Non-pigmented ciliary epithelial cell (primary cell): Measurements from ENCODE around the gene IFNL2.
"Not testable (repeated sequence)": the region's sequence is repeated elsewhere in the genome, so short reads cannot be mapped to it uniquely, and the experiment has no call there.

Source experiments
- DNase-seq: peaks from one replicate; pipeline ENCODE4 v3.0.0-alpha.2; 2010; ENCODE audit warnings: low read depth

IFNL2 gene

DNA sequence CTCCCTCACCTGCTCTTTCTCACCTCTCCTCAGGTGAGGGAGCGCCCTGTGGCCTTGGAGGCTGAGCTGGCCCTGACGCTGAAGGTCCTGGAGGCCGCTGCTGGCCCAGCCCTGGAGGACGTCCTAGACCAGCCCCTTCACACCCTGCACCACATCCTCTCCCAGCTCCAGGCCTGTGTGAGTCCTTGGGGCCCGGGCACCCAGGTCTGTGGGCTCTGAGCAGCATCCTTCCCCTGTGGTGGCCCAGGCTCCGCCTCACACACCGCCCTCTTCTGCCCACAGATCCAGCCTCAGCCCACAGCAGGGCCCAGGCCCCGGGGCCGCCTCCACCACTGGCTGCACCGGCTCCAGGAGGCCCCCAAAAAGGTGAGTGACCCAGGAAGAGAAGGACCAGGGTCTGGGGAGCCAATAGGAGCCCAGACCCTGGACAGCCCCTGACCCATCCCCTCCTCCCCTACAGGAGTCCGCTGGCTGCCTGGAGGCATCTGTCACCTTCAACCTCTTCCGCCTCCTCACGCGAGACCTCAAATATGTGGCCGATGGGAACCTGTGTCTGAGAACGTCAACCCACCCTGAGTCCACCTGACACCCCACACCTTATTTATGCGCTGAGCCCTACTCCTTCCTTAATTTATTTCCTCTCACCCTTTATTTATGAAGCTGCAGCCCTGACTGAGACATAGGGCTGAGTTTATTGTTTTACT, 29.9 kb downstream of the IFNL2 start:
- no peak for DNase-seq

DNA sequence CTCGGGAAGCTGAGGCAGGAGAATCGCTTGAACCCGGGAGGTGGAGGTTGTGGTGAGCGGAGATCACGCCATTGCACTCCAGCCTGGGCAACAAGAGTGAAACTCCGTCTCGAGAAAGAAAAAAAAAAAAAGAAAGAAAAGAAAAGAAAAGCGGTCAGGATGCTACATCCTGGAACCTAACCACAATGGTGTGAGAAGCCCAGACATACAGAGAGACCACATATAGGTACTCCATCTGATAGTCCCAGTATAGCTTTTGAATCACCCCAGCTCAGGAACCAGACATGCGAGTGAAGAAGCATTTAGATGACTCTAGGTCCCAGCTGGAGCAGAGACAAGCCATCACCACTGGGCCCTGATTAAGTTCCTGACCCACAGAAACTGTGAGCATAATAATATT, 31.2 kb downstream of the IFNL2 start:
- DNase-seq: no peak

DNA sequence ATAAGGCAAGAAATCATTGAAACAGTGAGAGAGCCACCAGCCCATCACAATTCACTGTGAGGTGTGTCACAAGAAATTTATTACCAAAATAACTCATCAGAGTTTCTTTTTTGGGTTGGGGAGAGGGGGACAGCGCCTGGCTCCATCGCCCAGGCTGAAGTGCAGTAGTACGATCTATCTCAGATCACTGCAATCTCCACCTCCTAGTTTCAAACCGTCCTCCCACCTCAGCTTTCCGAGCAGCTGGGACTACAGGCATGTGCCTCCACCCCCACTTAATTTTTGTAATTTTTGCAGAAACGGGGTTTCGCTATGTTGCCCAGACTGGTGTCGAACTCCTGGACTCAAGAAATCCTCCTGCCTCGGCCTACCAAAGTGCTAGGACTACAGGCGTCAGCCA, 31.6 kb downstream of the IFNL2 start:
- no peak for DNase-seq

DNA sequence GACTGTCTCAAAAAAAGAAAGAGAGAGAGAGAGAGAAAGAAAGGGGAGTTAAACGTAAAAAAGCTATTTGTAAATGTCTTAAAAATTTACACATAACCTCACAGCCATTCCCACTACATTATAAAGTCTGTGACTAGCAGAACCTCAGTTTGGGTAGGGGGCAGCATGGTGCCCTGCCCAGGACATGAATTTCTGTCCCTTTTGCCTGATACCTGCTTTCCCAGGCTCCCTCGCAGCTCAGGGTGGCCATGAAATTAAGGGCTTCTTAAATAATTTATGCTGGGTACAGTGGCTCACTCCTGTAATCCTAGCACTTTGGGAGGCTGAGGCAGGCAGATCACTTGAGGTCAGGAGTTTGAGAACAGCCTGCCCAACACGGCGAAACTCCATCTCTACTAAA, 32.8 kb downstream of the IFNL2 start:
- no peak for DNase-seq

DNA sequence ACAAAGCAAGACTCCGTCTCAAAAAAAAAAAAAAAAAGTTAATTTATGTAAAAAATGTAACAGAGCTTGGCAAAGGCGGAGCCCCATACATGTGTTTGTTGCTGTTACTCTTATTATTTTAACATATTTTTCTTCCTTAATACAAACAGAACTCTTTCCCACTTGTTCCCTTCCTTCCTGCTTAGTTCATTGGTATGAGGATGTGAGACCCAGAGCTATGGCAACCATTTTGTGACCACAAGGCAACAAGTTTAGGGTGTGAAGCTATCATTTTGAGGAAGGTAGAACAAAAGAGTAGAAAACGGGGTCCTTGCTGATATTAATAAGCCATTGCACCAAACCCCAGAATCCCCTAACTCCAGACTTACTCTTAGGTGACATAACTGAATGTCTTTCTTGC, 33.4 kb downstream of the IFNL2 start:
- DNase-seq: no peak

DNA sequence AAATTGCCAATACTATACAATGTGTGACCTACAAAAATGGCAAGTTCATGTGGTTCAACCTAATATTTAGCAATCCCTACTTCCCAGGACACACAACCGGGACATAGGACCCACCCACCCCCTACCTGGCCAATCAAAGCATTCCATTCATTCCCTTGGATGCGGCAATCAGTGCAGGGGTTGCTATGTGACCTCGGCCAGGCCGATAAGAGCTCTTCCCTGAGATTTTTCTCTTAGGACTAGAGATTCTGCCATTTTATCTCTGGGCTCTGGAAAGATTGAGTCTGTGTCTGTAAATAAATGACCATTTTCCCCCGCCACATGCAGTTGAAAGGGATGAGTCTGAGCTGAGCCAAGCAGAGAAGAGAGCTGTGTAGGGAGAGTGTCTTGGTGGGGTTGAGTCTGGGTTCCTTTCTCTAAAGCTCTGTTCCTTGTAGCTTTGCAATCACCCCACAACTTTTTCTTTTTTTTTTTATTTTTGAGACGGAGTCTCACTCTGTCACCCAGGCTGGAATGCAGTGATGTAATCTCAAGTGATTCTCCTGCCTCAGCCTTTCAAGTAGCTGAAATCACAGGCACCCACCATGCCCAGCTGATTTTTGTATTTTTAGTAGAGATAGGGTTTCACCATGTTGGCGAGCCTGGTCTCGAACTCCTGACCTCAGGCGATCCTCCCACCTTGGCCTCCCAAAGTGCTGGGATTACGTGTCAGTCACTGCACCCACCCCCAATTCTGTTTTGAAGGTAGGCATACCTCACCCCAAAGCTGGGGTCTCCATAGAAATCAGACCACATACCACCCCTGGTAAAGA, 35.4 kb downstream of the IFNL2 start:
- no peak for DNase-seq

DNA sequence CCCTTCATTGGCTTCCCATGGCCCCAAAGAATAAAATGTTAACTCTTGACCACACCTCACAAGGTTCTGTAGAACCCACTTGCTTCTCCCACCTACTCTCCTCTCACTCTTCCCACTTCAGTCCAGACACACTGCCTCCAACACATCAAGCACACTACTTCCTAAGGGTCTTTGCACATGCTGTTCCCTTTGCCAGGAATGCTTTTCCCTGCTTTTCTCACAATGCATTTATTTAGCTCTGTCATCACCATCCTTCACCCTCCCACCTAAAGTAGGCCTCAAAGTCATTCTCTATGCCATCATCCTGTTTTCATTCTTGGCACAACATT, 36.0 kb downstream of the IFNL2 start:
- DNase-seq: no peak

DNA sequence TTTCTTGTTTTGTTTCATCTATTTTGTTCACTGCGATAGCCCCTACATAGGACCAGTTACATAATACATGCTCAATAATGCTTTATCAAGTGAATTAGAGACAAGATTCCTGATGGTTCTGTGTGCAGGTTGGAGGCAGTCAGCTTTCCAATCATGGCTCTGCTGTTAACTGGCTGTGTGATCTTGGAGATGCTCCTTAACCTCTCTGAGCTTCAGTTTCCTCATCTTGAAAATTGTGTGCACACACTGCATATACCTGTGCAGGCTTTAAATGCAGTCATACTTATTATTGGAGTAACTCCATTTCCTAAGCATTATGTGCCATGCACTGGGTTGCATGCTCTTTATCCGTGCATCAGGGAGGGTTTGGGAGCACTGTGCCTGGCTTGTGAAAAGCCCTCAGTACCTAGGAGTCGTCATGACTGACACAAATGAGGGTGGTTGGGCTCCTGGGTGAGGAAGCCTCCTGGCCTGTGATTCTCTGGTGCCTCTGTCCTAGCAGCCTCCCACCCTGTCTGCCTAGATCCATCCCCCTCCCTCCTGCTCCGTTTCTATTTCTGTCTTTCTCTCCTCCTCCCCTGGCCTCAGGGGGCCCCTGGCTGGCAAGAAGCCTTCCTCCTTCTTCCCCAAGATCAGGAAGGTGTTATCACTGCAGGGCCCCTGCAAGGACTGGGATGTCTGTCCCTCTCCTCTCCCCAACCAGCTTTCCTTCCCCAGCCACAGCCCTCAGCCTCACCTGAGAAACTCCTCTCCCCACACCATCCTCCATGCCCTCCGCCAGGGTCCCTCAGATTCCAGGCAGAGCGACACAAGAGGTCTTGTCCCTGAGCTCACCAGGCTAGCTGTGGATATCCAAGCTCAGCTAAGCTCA, 36.7 kb downstream of the IFNL2 start:
- DNase-seq: no peak

DNA sequence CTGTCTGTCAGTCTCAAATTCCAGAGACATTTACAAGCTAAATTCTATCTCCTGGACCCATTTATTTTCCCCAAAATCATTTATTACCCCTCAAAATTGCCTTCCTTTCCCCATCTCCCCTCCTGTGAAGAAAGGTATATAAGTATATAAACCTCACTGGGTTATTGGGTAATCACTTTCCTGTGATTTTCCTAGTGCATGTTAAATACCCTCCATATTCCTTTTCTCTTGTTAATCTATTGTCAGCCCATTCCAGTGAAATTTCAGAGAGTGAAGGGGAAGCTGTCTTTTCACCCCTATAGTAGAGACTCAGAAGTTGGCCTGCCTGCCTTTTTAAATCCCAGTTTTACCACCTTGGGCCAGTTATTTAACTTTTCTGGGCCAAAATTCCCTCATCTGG, 37.9 kb downstream of the IFNL2 start:
- no peak for DNase-seq

DNA sequence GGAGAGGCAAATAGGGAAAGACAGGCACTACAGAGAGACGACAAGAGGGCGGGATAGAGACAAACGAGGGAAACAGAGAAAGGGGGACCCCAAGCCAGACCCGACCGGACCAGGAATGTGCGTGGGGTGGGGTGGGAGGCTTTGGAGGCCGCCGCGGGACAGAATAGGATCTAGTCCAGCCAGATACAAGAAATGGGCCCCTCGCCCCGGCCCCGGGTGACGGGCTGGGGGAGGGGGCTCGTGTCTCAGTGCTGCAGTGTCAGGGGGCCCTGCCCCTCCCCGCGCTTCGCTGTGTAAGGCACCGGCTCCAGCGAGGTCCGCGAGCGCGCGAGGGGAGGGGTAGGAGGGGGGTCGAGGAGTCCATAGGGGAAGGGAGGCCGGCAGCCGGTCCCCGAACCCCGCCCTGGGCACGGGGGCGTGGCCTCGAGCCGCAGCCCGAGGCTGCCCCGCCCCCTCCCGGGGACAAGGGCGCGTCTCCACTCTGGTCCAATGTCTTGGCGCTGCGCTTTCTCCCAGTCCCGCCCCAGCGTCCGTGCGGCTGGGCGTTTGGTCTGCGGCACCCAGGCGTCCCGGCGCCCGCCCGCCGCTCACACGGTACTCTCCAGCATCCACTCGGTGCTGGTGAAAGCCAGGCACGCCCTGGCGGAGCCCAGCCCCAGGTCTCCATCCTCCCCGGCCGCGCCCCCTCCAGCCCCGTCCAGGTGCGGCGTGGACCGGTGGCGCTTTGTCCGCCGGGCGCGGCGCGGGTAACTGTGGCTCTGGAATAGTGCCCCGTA, 39.0 kb downstream of the IFNL2 start:
- no peak for DNase-seq

DNA sequence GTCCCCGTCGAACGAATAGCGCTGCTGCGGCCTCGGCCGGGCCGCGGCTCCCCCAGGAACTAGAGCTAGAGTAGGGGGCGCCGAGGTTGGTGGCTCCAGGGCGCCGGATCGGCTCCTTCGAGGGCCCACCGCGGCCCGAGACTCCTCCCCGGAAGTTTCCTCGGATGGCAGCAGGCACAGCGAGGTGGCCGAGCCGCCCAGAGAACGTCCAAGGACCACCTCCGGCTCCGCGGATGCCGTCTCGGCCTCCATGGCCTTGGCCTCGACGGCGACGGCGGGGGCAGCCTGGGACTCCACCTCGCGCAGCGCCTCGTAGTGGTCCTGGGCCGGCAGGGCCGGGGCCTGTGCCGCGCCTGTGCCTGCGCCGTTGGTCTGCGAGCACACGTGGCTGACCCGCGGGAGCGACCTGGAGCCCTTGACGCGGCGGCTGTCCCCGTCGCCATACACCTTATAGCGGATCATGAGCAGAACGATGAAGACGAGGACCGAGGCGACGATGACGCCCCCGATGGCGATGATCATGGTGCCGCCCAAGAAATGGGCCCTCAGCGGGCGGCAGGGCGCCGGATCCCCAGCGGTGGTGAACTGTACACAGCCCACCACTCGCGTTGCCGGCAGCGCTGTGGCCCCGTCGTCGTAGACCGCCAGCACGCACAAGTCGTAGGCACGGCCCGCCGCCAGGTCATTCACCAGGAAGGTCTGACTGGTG, 39.8 kb downstream of the IFNL2 start:
- no peak for DNase-seq

DNA sequence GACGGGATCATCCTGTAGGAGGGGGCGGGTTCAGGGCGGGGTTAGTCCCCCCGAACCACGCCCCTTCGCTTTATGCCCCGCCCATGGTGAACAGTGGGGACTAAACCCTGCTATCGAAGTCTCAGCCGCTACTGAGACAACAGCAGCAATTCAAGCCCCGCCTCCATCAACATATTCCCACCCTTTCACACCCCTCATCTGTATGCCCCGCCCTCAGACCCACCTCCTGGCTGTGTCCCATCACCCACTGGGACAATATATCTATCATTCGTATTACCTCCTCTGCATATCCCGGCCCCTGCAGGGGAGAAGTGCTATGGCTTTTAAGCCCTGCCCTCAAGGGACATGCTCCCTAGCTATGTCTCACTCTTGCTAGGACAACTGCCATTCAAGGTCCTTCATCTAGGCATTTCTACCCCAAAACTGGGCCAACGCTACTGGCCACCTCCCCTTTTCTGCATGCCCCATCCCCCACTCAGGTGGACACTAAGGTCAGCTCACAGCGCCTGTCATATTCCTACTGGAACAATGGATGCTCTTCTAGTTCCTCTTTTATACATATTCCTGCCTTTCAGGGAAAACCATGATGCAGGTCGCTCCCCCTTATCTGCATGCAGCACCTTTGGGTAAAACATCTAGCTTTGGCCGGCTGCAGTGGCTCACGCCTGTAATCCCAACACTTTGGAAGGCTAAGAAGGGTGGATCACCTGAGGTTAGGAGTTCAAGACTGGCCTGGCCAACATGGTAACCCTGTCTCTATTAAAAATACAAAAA, 40.5 kb downstream of the IFNL2 start:
- DNase-seq: no peak

DNA sequence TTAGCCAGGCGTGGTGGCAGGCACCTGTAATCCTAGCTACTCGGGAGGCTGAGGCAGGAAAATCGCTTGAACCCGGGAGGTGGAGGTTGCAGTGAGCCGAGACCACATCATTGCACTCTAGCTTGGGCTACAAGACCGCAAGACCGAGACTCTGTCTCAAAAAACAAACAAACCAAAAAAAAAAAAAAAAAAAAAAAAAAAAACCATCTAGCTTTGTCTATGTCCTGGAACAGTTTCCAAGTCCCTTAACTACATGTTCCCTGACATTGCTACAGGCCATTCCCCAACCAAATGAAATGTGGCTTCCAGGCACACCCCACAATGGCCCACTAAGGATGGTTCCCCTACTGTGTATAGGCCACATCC, 41.1 kb downstream of the IFNL2 start:
- DNase-seq: not testable (repeated sequence)

DNA sequence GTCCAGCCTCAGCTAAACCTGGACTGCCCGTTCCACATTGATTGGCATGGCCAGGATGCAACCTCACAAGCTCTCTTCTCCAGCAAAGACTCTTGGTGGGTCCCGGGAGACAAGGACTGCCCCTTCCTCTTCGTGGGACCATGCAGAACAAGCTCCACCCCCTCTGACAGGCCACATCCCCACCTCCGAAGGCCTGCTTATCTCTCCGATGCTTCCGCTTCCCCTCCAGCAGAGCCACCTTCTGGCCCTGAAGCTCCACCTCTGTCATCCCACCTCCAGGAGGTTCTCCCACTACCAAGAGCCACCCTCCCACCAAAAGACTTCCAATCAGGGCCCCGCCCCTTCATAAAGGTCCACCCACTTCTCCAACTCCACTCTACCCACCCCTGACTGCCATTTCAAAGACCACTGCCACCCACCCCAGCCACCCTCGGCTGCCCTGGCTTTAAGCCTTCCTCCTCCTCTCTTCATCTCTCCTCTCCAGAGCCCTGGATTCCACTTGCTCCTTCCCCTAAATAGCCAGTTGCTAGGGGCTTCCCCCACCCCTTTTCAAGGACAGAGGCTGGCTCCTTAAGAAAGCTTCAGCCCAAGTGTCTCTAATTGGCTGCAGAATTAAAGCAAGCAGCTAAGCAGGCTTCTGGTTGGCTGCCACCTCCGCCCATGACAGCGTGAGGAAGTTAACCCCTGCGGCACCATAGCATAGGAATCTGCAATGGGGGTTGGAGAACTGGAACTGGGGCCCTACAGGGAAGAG, 42.5 kb downstream of the IFNL2 start:
- no peak for DNase-seq

DNA sequence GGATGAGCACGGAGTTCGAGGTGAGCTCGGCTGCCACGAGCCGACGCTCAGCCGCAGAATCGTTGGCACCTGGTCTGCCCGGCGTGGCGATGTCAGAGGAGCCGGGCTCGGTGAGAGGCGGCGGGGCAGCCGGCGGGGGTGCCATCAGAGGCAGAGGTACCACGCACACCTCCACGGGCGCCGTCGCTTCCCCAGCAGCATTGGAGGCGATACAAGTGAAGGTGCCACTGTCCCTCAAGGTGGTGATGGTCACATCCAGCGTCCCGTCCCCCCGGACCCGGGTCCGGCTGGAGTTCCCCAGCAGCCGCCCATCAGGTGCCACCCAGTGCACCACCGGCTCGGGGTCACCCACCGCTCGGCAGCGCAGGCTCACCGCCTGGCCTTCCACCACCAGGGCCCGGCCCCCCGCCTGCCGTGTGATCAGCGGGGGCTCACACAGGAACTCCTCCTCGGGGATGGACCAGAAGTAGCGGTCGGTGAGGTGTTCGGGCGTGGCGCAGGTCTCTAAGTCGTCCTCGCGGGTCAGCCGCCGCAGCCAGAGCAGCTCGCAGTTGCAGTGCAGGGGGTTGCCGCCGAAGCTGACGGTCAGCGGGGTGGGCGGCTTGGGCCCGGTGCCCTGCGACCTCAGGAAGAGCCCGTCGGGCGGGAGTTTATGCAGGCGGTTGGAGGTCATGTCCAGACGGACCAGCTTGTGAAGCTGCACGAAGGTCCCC, 46.0 kb downstream of the IFNL2 start:
- no peak for DNase-seq

DNA sequence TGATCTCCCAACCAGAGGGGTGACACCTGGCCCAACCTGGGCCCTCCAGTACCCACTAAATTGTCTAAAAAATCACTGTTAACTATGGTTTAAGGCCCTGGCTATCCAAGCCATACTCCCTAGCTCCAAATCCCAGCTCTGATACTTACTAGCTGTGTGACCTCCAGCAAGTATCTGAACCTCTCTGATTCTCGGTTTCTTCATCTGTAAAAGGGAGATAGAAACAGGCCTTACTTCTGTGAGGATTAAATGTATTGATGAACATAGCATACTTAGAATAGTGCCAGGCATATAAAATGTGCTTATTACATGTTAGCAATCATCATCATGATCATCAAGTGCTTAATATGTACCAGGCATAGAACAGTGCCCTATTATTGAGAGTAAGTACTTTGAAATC, 47.7 kb downstream of the IFNL2 start:
- no peak for DNase-seq

DNA sequence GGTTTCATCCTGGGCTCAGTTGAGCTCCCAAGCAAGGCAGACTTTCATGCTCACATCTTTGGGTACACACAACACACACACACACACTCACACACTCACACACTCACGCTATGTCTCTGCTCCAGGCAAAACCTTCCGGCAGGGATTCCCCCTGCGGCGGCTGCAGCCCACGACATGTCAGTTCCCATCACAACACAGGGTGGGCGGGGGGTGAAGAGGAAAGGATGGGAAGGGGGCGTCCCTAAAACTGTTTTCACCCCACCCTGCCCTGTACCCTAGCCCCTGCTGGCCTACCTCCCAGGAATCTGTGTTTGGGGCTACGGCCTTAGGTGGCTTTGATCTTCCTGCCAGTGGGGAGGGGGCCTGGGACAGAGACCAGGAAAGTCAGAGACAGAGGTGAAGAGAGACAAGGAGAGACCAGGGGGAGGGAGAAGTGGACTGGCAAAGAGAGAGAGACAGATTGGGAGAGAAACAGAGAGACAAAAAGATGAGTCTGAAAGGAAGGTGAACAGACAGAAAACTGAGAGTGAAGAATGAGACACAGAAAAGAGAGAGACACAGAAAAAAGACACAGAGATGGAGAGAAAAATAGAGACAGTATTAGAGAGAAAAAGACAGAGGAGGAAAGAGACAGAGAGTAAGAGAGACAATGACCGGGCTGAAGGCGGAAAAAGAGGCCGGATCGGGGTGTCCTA, 48.6 kb downstream of the IFNL2 start:
- DNase-seq: no peak

DNA sequence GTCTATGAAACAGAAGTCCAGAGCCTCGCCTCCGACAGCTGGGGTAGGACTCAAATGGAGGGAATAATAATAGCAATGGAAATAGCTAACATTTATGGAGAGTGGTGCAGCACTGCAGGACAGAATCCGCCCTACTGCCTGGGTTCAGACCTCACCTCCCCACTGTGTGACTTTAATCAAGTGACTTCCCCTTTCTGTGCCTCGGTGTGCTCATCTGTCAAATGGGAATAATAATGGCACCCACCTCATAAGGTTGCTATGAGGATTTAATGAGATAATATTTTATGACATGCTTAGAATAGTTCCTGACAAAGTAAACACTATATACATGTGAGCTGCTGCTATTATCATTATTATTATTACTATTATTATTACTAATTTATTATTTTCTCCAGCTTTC, 49.3 kb downstream of the IFNL2 start:
- DNase-seq: no peak

DNA sequence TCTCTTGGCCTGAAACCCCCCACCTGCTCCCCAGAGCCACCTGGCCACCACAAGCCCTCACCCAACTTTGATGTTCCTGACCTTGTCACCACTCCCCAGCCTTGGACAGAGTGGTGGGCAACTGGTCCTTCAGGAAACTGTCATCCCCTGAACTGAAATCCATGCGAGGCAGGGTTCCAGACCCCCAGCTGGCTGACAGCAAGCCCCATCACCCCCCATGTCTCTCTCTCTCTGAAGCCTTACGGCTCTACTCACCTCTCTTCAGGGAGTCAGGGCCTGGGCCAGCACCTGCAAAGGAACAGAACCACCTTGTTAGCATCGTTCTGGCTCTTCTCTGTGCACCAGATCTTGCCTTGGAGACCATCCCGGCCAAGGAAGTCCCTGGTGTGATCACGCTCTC, 49.9 kb downstream of the IFNL2 start:
- no peak for DNase-seq
